HG03439 (cell line): ENCODE data around the gene ZPBP.
A peak's percentile ranks its signal among the peaks of the same experiment; 100 is the strongest.

Experiments
- ATAC-seq: cut with Tn5 transposase; IDR thresholded peaks from one replicate; pipeline ENCODE4 v1.9.1; 2021; ENCODE audit warnings: mild to moderate bottlenecking, moderate library complexity; ENCODE audit not compliant: unreplicated experiment

ZPBP gene

GRCh38 chr7:50092579-50093491 is at the start of gene ZPBP:
Gene ZPBP (minus strand): TSS chr7:50093246. CDS start chr7:50093194, 52 bp downstream.
- peak; percentile 77 for ATAC-seq

- ATAC-seq, result peak; percentile 43
Measured at GRCh38 chr7:50142425-50143017, 49.5 kb upstream of the ZPBP start.

GRCh38 chr7:50141854-50142253 is 48.8 kb upstream of the ZPBP start:
- no peak for ATAC-seq

DNA sequence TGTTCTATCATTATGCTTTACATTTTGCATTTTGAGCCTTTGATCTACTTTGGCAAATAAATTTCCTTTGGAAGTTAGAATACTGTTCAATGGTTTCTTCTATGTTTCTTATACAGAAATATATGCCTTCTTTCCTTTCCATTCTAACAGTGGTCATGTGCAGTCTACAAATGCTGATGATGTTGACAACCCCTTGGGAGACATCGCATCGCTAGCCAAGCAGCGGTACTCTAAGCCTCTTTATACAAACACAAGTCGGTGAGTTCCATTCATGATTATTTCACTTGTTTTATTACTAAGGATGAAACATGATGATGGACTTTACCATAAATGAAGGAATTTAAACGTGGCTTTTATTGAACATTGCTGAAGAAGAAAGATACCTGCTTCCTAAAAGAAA is 48.1 kb upstream of the ZPBP start:
- ATAC-seq, result no peak

DNA sequence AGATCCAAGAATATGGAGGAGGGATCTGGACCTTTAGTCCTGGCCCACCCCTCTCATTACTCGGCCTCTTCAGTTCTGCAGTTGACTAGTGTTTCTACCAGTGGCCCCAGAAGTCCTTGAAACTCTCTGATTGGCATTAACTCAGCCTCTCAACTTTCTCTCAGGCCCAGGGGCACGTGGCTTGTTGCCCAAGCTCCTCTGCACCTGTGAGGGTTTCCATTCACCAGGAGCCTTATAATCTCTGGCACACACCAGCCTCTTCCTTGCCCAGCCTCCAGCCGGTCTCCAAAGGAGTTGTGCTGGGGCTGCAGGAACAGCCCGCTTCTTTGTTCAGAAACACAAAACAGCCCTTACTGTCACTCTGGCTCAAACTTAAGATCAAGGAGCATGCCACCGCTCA is 47.6 kb upstream of the ZPBP start:
- ATAC-seq, result no peak

DNA sequence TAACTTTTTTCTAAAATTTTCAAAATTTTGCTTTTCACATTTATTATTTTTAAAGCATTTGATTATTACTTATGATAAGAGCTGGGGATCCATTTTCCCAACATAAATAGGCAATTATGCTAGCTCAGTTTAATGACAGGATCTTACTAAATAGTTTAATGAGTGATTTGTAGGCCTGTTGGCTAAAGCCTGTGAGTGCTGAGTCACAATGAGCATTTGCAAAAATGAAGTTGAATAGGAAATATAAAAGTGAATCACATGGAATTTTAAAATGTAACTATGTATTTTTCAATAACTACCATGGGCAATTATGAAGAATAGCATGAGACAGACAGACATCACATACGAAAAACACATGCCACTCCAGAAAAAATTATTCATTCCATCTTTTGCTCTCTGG is 45.1 kb upstream of the ZPBP start:
- ATAC-seq, result no peak

DNA sequence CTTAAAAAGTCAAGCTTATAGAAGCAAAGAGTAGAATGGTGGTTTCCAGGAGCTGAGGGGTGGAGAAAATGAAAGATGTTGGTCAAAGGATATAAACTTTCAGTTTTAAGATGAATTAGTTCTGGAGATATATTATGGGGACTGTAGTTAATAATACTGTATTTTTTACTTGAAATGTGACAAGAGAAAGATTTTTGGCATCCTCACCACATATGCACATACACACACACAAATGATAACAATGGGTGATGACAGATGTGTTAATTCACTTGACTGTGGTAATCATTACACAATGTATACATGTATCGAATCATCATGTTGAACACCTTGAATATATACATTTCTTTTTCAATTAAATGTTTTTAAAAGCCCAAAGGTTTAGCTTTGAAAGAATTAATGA is 32.7 kb upstream of the ZPBP start:
- ATAC-seq, result no peak

- peak; percentile 79 for ATAC-seq
Measured at GRCh38 chr7:50121286-50121685, 28.2 kb upstream of the ZPBP start.

DNA sequence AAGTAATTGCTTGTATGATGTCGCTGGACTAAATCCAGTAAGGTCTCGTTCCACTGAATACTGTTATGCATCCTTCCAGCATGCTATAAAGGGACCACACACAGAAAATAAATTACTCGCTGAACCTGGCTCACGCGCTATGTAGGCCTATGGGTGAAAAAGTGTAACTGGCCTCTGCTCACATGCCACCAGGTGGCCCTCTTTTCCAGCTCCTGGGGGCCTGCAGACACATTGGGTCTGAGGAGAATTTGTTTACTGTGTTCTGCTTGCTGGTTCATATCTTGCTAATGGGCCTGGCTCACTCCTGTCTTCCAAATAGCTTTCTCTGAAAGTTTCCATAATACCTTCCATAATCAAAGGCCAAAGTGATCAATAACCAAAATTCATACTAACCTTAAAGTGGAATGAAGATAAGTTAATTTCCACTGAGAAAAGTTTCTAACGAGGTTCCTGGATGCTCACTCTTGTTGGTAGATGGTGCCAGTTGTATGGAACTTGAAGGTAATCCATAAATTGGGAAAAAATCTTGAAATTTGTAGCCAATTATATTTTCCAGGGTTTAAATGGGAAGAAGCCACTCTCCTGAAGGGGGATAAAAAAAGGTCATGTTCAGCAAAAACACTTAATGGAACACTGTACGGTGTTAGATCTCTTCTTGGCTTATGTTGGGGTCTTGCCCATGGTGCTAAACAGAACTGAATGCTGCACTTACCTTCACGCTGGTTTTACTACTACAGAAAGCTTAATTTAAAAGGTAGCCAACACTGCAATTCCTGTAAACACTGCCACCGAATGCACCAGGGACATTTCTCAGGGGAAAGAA is 27.0 kb upstream of the ZPBP start:
- ATAC-seq, result peak; percentile 85

DNA sequence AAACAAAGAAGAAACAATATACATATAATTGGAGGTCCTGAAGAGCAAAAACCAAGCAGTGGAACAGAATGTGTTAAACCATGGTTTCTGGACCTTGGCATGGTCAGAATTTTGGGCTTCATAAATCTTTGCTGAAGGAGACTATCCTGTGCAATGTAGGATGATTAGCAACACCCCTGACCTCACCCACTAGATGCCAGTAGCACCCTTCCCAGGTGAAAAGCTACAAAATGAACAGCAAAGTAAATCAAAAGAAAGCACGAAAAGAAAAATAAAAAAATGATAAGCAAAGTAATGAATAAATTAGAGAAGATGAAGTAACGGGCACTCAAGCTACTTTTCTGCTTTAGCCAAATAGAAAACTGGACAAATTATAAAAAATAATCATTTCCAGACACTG is 19.2 kb upstream of the ZPBP start:
- ATAC-seq, result no peak

DNA sequence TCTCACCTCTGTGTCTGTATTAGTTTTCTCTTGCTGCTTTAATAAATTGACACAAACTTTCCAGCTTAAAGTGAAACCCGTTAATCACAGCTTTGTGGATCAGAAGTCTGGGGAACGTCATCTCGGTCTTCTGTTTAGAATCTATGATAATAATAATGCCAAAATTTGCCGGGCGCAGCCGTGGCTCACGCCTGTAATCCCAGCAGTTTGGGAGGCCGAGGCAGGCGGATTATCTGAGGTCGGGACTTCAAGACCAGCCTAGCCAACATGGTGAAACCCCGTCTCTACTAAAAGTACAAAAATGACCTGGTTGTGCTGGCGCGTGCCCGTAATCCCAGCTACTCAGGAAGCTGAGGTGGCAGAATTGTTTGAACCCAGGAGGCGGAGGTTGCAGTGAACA is 8.8 kb upstream of the ZPBP start:
- ATAC-seq, result no peak

GRCh38 chr7:50095634-50096033 is 2.6 kb upstream of the ZPBP start:
- no peak for ATAC-seq

DNA sequence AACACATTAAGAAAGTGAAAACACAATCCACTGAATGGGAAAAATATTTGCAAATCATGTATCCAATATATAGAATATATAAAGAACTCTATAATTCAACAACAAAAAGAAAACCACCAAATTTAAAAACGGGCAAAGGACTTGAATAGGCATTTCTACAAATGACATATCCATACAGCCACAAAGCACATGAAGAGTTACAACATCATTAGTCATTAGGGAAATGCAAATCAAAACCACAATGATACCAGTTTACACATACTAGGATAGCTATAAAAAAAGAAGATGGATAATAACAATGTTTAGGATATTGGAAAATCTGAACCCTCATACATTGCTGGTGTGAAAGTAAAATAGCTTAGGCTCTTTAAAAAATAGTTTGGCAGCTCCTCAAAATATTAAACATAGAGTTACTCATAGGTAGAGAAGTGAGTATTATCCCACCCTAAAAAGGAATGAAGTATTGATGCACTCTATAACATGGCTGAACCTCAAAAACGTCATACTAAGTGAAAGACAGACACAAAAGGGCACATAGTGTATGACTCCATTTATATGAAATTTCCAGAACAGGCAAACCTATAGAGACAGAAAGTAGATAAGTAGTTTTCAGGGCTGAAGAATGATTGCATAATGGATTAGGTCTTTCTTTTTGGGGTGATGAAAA is 4.5 kb downstream of the ZPBP start:
- no peak for ATAC-seq

- ATAC-seq, result no peak
Measured at GRCh38 chr7:50085344-50085743, 7.7 kb downstream of the ZPBP start.

- no peak for ATAC-seq
Measured at GRCh38 chr7:50073093-50073492, 20.0 kb downstream of the ZPBP start.

- no peak for ATAC-seq
Measured at GRCh38 chr7:50069613-50070012, 23.4 kb downstream of the ZPBP start.

DNA sequence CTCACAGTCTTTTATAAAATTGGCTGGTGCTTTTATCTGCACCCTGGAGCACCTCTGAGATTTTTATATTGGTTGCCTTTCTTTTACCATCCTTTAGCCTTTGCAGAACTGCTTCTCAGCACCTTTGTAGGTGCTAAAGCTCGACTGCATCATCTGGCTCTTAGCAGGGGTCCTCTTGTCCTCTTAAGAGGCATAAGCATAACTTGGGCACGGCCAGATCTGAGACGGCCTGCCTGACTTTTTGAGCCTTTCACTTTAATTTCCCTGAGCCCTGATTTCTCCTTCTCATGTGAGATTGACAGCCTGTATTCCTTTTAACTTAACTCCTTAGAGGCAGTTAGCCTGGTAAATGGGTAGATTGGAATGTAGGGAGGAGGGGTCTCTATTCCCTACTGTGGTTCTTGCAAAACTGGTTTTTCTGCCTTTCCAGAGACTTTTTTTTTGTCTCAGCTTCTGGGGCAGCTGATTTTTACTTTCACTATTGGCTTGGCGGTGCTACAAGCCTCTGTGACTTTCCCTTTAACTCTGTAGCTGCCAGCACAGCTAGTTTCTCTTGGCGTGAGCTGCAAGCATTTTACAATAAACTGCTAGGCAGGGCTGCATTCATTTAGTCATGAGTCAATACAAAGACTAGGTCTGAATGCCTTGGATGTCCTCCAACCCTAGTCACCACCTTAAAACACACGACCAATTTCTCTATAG is 24.0 kb downstream of the ZPBP start:
- ATAC-seq, result no peak

GRCh38 chr7:50068026-50068425 is 25.0 kb downstream of the ZPBP start:
- ATAC-seq, result peak; percentile 51

DNA sequence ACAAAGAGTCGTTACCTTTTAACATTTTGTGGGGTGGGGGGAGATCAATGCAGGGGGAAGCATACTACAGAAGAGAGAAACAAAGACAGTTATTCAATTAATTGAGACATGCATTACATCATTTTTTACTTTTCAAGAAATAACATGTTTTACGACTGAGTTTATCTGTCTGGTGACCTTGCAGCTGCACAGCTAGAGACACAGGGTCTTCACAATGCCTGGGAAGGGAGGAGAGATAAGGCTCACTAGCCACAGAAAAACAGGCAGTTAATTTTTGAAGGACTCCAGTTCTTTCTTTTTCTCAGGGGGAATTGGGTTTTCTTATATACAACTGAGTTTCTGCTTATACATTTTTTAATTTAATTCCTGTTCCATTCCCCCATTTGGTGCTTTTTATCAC is 30.1 kb downstream of the ZPBP start:
- no peak for ATAC-seq

GRCh38 chr7:50056131-50056530 is 36.9 kb downstream of the ZPBP start:
- ATAC-seq, result no peak
